ENCODE data around the gene FKBP8.

FKBP8 gene

GRCh38 chr19:18522124-18522861, 21.1 kb downstream of the FKBP8 start:
- Histone ChIP-seq H3K79me1 (ENCODE audit: low read depth, low read length) (peaks cover 6% of the 10 kb centered on the region), H3K36me3 (replicated peaks in 1 of 2; ENCODE audit: control insufficient read depth in 2 of 2, insufficient read depth in 2 of 2, low read length in 2 of 2) (peaks cover 0 to 1% of the 10 kb centered on the region in 2 donors), H3K4ac (ENCODE audit: low read length) (no peak overlapping the region), H4K91ac (ENCODE audit: low read depth, low read length, poor library complexity) (no peak overlapping the region), H3K23ac (ENCODE audit: low read depth, low read length, poor library complexity) (peak overlapping the region; percentile 29), H2AK5ac (ENCODE audit: low read depth, low read length) (no peak overlapping the region), H3K4me2 (ENCODE audit: insufficient read depth, low read length, poor library complexity, severe bottlenecking) (no peak overlapping the region), H3K27me3 (ENCODE audit: control insufficient read depth in 3 of 3, insufficient read depth in 3 of 3, low read depth in 1 of 3, low read length in 3 of 3) (no peaks in the 10 kb centered on the region), H2BK120ac (ENCODE audit: low read depth, low read length) (no peak overlapping the region), H3K4me1 (ENCODE audit: control insufficient read depth in 2 of 2, insufficient read depth in 1 of 2, low read depth in 1 of 2, low read length in 2 of 2) (peaks cover 6 to 7% of the 10 kb centered on the region in 2 donors), H2BK12ac (ENCODE audit: low read length) (no peak overlapping the region), H2AFZ (ENCODE audit: low read length) (peak overlapping the region; percentile 98), H3K9ac (ENCODE audit: low read depth, low read length, poor library complexity) (no peak overlapping the region), H3K4me3 (ENCODE audit: low read length in 2 of 2) (peak overlapping the region in 1 of 2 donors; percentile 100), H2BK5ac (ENCODE audit: low read length) (no peak overlapping the region), H4K8ac (ENCODE audit: low read depth, low read length) (no peak overlapping the region), H3K9me3 (replicated peaks in 1 of 2; ENCODE audit: control insufficient read depth in 2 of 2, insufficient read depth in 1 of 2, low read depth in 1 of 2, low read length in 2 of 2) (no peaks in the 10 kb centered on the region), H3K18ac (ENCODE audit: low read length) (peak overlapping the region; percentile 65), H3K27ac (replicated peaks; ENCODE audit: low read length) (no peak overlapping the region), H2BK15ac (ENCODE audit: low read length) (no peak overlapping the region), H3K14ac (ENCODE audit: low read length) (no peak overlapping the region)
- no CpG with 5 or more reads among the region's 51 CpGs for WGBS, 2 donors (ENCODE audit: extremely low coverage in 2 of 2, insufficient read length in 2 of 2, insufficient replicate concordance in 1 of 2)
- DNase-seq (ENCODE audit: low spot score), result peak; percentile 100

- DNase-seq (ENCODE audit: low spot score), result no peak
- WGBS, 2 donors (ENCODE audit: extremely low coverage in 2 of 2, insufficient read length in 2 of 2, insufficient replicate concordance in 1 of 2), result no CpG with 5 or more reads among the region's 52 CpGs
- no peak within 1 kb of the TSS for H2BK15ac ChIP-seq (ENCODE audit: low read length)
Observed at GRCh38 chr19:18521692-18522123, 21.7 kb downstream of the FKBP8 start, which contains the start of gene ELL. ELL (minus strand) TSS chr19:18522070; CDS start chr19:18522055, 15 bp downstream.

GRCh38 chr19:18520848-18521691, 22.3 kb downstream of the FKBP8 start:
- peak overlapping the region; percentile 98 for H2AFZ ChIP-seq (ENCODE audit: low read length)
- no peak overlapping the region for H2BK15ac ChIP-seq (ENCODE audit: low read length)
- H4K91ac ChIP-seq (ENCODE audit: low read depth, low read length, poor library complexity), result no peak overlapping the region
- H3K9ac ChIP-seq (ENCODE audit: low read depth, low read length, poor library complexity), result peak overlapping the region; percentile 91
- H2BK120ac ChIP-seq (ENCODE audit: low read depth, low read length), result peak overlapping the region; percentile 72
- H2BK5ac ChIP-seq (ENCODE audit: low read length), result peak overlapping the region; percentile 39
- no peaks in the 10 kb centered on the region for H3K36me3 ChIP-seq (replicated peaks in 1 of 2; ENCODE audit: control insufficient read depth in 2 of 2, insufficient read depth in 2 of 2, low read length in 2 of 2)
- H3K4me2 ChIP-seq (ENCODE audit: insufficient read depth, low read length, poor library complexity, severe bottlenecking), result peak overlapping the region; percentile 98
- peaks cover 12% of the 10 kb centered on the region for H3K79me1 ChIP-seq (ENCODE audit: low read depth, low read length)
- whole genome bisulfite sequencing, 2 donors (ENCODE audit: extremely low coverage in 2 of 2, insufficient read length in 2 of 2, insufficient replicate concordance in 1 of 2), result no CpG with 5 or more reads among the region's 41 CpGs
- peak overlapping the region; percentile 89 for H3K14ac ChIP-seq (ENCODE audit: low read length)
- H3K4ac ChIP-seq (ENCODE audit: low read length), result no peak overlapping the region
- H3K23ac ChIP-seq (ENCODE audit: low read depth, low read length, poor library complexity), result peak overlapping the region; percentile 20
- no peak overlapping the region for H3K27ac ChIP-seq (replicated peaks; ENCODE audit: low read length)
- no peaks in the 10 kb centered on the region for H3K27me3 ChIP-seq (ENCODE audit: control insufficient read depth in 3 of 3, insufficient read depth in 3 of 3, low read depth in 1 of 3, low read length in 3 of 3)
- peak; percentile 26 for DNase-seq (ENCODE audit: low spot score)
- H2BK12ac ChIP-seq (ENCODE audit: low read length), result peak overlapping the region; percentile 84
- no peaks in the 10 kb centered on the region for H3K9me3 ChIP-seq (replicated peaks in 1 of 2; ENCODE audit: control insufficient read depth in 2 of 2, insufficient read depth in 1 of 2, low read depth in 1 of 2, low read length in 2 of 2)
- H2AK5ac ChIP-seq (ENCODE audit: low read depth, low read length), result peak overlapping the region; percentile 63
- peak overlapping the region; percentile 60 for H3K18ac ChIP-seq (ENCODE audit: low read length)
- H3K4me3 ChIP-seq (ENCODE audit: low read length in 2 of 2), result peak overlapping the region; percentile 96 to 100
- H4K8ac ChIP-seq (ENCODE audit: low read depth, low read length), result peak overlapping the region; percentile 99
- peaks cover 6 to 7% of the 10 kb centered on the region in 2 donors for H3K4me1 ChIP-seq (ENCODE audit: control insufficient read depth in 2 of 2, insufficient read depth in 1 of 2, low read depth in 1 of 2, low read length in 2 of 2)

More at GRCh38 chr19:18521692-18522123, 21.7 kb downstream of the FKBP8 start, which contains the start of gene ELL:
- peak within 1 kb of the TSS; percentile 39 for H2BK5ac ChIP-seq (ENCODE audit: low read length)
- peak within 1 kb of the TSS; percentile 72 for H2BK120ac ChIP-seq (ENCODE audit: low read depth, low read length)
- H3K4me1 ChIP-seq (ENCODE audit: control insufficient read depth in 2 of 2, insufficient read depth in 1 of 2, low read depth in 1 of 2, low read length in 2 of 2), result peaks cover 6 to 7% of the 10 kb centered on the region in 2 donors
- H3K18ac ChIP-seq (ENCODE audit: low read length), result peak within 1 kb of the TSS; percentile 65
- no peak within 1 kb of the TSS for H4K91ac ChIP-seq (ENCODE audit: low read depth, low read length, poor library complexity)
- peak within 1 kb of the TSS; percentile 29 for H3K23ac ChIP-seq (ENCODE audit: low read depth, low read length, poor library complexity)
- H3K4me3 ChIP-seq (ENCODE audit: low read length in 2 of 2), result peak within 1 kb of the TSS; percentile 96 to 100
- peak within 1 kb of the TSS; percentile 91 for H3K9ac ChIP-seq (ENCODE audit: low read depth, low read length, poor library complexity)
- no peak within 1 kb of the TSS for H3K4ac ChIP-seq (ENCODE audit: low read length)
- peak within 1 kb of the TSS; percentile 63 for H2AK5ac ChIP-seq (ENCODE audit: low read depth, low read length)
- peak within 1 kb of the TSS; percentile 98 for H2AFZ ChIP-seq (ENCODE audit: low read length)
- no peak within 1 kb of the TSS for H3K27ac ChIP-seq (replicated peaks; ENCODE audit: low read length)
- no peaks in the 10 kb centered on the region for H3K27me3 ChIP-seq (ENCODE audit: control insufficient read depth in 3 of 3, insufficient read depth in 3 of 3, low read depth in 1 of 3, low read length in 3 of 3)
- no peaks in the 10 kb centered on the region for H3K9me3 ChIP-seq (replicated peaks in 1 of 2; ENCODE audit: control insufficient read depth in 2 of 2, insufficient read depth in 1 of 2, low read depth in 1 of 2, low read length in 2 of 2)
- H4K8ac ChIP-seq (ENCODE audit: low read depth, low read length), result peak within 1 kb of the TSS; percentile 99
- peaks cover 0 to 1% of the 10 kb centered on the region in 2 donors for H3K36me3 ChIP-seq (replicated peaks in 1 of 2; ENCODE audit: control insufficient read depth in 2 of 2, insufficient read depth in 2 of 2, low read length in 2 of 2)
- H3K79me1 ChIP-seq (ENCODE audit: low read depth, low read length), result peaks cover 6% of the 10 kb centered on the region
- H3K4me2 ChIP-seq (ENCODE audit: insufficient read depth, low read length, poor library complexity, severe bottlenecking), result peak within 1 kb of the TSS; percentile 98
- H3K14ac ChIP-seq (ENCODE audit: low read length), result peak within 1 kb of the TSS; percentile 89
- peak within 1 kb of the TSS; percentile 84 for H2BK12ac ChIP-seq (ENCODE audit: low read length)
